Psoas muscle (tissue), 8 donors: ENCODE results near the gene PRLR. TPM values are rescaled to one million over a fixed set of nuclear protein-coding genes. Genes with fewer than 3 reads are reported as not detected.
A peak's percentile ranks its signal among the peaks of the same experiment; 100 is the strongest.

Experiments
- ATAC-seq, 4 donors: fragments of 200-7000 bp; cut with Tn5 transposase; one replicate each; pipeline ENCODE4 v1.9.1; 2020; ENCODE audit warnings: moderate library complexity in 3 of 4, mild to moderate bottlenecking in 2 of 4
- DNase-seq, 2 donors: peaks; one replicate each; pipeline ENCODE4 v3.0.0-alpha.2; 2020
- H3K27ac ChIP-seq: fragments of 200-600 bp; one replicate; pipeline ENCODE4 v1.8.0; 2022
- H3K27me3 ChIP-seq, 3 donors: fragments of 200-600 bp in 1 of 3; one replicate each; pipeline versions ENCODE4 v1.6.1 to v1.8.0; 2013 to 2022; ENCODE audit warnings: low read length in 2 of 3, mild to moderate bottlenecking in 2 of 3, moderate library complexity in 1 of 3; ENCODE audit not compliant: insufficient read depth in 3 of 3
- H3K36me3 ChIP-seq, 2 donors: fragments of 200-600 bp in 1 of 2; one replicate each; pipeline versions ENCODE4 v1.6.1 to v1.8.0; 2013 to 2022; ENCODE audit warnings: low read depth in 1 of 2, mild to moderate bottlenecking in 1 of 2, moderate library complexity in 1 of 2; ENCODE audit not compliant: insufficient read depth in 1 of 2
- H3K4me1 ChIP-seq: fragments of 200-600 bp; one replicate; pipeline ENCODE4 v1.8.0; 2022
- H3K4me3 ChIP-seq: fragments of 200-600 bp; one replicate; pipeline ENCODE4 v1.8.0; 2022; ENCODE audit warnings: mild to moderate bottlenecking
- H3K9me3 ChIP-seq: fragments of 200-600 bp; one replicate; pipeline ENCODE4 v1.8.0; 2022
- WGBS, 3 donors: extraction: QIAGEN DNeasy Blood & Tissue Kit; methylation state at CpG; one replicate each; pipeline versions ENCODE4 v1.1.6 to v1.1.7; 2013; 5-methylcytosine and 5-hydroxymethylcytosine counted together
- intact Hi-C, 2 donors: fragments of 100-400 bp; cut with DNase I; formaldehyde crosslinking; loops; one replicate each; pipeline versions ENCODE4 v1.11.0 to v1.14.2; 2022
- polyA plus RNA-seq, 3 donors: library from polyadenylated mRNA; stranded (reverse); fragments of 200-250 nt; gene quantifications; one replicate each; pipeline ENCODE4 v1.2.3, GENCODE V29; 2013
- total RNA-seq, 4 donors: library from RNA; stranded (reverse); fragmentation: NEBNext Ultra II Directional in 2 of 4; extraction: Animal tissue kit (Norgen Biotek cat#: 25700) in 2 of 4; gene quantifications; one replicate each; pipeline versions ENCODE4 v1.2.1 to v1.2.4, GENCODE V29; 2021 to 2023
- TF ChIP-seq, protein P1 (sequence below): fragments of 200-600 bp; IDR thresholded peaks from one replicate; pipeline ENCODE4 v1.8.0; 2022; ENCODE audit warnings: antibody characterized with exemption
- donor health status: healthy with polysubstance abuse.
- donor health status: DM: no; HTN: no; CAD: no; lungs with moderate emphysema.
- donor health status: Bipolar disorder and iron deficiency.
- donor health status: healthy.
- donor health status: DM: yes; HTN: yes; CAD: no.
- donor health status: DM: no; HTN: no; CAD: no.
- donor health status: DM: no; HTN: no; CAD: no.
- donor health status: DM: yes; HTN: yes; CAD: no.

Gene PRLR
- total and polyA plus RNA-seq, 7 donors: 0.03 to 0.32 (median 0.09) TPM

DNA sequence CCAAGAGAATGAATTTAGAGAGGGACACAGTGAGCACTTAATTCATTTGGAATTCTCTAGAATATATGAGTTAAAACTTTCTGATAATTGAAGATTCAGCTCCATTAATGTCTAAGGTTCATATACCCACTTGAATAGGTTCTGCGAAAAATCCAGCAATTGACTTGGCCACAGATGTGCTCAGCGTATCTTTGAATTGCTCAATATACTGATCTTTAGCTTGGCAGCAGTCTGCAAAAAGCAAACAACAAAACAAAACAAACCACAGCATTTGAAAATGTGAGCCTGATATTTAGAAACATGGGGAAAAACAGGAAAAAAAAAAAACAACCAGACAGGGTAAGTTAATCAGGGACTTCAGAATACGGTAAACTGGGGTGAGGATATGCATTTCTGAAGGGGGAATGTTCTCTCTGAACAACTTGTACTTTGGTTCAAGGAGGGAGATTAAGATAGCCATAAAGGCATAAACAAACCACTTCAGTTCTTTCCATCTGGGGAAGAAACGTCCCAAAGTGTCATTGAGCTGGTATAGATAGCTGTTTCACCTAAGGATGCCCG, 203.9 kb downstream of the PRLR start:
- Histone ChIP-seq H3K27me3 (no peaks in the 10 kb centered on the region), H3K4me3 (no peak overlapping the region), H3K4me1 (no peaks in the 10 kb centered on the region), H3K27ac (no peak overlapping the region), H3K9me3 (no peaks in the 10 kb centered on the region), H3K36me3 (no peaks in the 10 kb centered on the region)
- TF ChIP-seq, protein P1, sequence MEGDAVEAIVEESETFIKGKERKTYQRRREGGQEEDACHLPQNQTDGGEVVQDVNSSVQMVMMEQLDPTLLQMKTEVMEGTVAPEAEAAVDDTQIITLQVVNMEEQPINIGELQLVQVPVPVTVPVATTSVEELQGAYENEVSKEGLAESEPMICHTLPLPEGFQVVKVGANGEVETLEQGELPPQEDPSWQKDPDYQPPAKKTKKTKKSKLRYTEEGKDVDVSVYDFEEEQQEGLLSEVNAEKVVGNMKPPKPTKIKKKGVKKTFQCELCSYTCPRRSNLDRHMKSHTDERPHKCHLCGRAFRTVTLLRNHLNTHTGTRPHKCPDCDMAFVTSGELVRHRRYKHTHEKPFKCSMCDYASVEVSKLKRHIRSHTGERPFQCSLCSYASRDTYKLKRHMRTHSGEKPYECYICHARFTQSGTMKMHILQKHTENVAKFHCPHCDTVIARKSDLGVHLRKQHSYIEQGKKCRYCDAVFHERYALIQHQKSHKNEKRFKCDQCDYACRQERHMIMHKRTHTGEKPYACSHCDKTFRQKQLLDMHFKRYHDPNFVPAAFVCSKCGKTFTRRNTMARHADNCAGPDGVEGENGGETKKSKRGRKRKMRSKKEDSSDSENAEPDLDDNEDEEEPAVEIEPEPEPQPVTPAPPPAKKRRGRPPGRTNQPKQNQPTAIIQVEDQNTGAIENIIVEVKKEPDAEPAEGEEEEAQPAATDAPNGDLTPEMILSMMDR: no peak
- intact Hi-C loops: no loop called here
- 73 to 86% (median 81%) methylated on average over 5 of the region's 5 CpGs for WGBS, 3 donors
- ATAC-seq: no peak
- no peak for DNase-seq

DNA sequence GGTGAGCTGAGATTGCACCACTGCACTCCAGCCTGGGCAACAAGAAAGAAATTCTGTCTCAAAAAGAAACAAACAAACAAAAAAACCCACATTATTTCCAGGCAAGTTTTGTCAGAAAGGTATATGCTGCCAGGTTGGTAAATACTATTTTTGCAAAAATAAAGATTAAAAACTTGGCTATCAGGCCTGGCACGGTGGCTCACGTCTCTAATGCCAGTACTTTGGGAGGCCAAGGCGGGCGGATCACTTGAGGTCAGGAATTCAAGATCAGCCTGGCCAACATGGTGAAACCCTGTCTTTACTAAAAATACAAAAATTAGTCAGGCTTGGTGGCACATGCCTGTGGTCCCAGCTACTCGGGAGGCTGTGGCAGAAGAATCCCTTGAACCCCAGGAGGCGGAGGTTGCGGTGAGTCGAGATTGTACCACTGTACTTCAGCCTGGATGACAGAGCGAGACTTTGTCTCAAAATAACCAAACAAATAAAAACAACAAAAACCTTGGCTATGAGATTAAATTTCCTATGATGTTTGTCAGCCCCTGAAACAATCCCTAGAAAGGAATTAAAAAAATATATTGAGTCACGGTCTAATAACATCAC, 205.3 kb downstream of the PRLR start:
- Histone ChIP-seq H3K27ac (no peak overlapping the region), H3K4me3 (no peak overlapping the region), H3K27me3 (no peaks in the 10 kb centered on the region), H3K36me3 (no peaks in the 10 kb centered on the region), H3K9me3 (no peaks in the 10 kb centered on the region), H3K4me1 (no peaks in the 10 kb centered on the region)
- intact Hi-C loops: no loop called here
- 52 to 67% (median 57%) methylated on average over 10 of the region's 10 CpGs for WGBS, 3 donors
- ATAC-seq: no peak
- TF ChIP-seq, protein P1: no peak
- no peak for DNase-seq

DNA sequence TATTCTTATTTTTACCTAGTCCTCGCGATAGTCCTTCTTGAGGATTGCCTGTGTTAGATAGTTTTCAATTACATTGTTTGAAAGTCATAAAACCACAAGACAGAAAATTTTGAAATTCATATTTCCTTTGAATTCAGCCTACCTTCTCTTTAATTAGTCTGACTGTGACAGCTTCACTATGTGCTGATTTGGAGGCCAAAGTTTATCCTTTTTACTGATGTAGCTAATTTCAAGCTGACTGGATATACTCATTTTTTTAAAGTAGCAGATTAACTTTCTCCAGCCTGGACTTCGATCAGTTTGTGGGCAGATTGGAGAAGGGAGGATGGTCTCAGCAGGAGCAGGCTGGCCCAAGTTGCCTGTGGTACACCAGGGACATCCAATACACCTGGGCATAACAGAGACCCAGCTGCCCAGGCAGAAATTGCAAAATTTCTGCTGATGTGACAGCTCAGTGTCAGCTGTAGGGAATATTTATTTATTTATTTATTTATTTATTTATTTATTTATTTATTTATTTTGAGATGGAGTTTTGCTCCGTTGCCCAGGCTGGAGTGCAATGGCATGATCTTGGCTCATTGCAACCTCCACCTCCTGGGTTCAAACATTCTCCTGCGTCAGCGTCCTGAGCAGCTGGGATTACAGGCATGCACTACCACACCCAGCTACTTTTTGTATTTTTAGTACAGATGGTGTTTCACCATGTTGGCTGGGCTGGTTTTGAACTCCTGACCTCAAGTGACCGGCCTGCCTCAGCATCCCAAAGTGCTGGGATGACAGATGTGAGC, 206.7 kb downstream of the PRLR start:
- intact Hi-C loops: no loop called here
- Histone ChIP-seq H3K27me3 (no peaks in the 10 kb centered on the region), H3K4me1 (no peaks in the 10 kb centered on the region), H3K36me3 (no peaks in the 10 kb centered on the region), H3K9me3 (no peaks in the 10 kb centered on the region), H3K4me3 (no peak overlapping the region), H3K27ac (no peak overlapping the region)
- 44 to 70% (median 57%) methylated on average over 7 of the region's 7 CpGs for WGBS, 3 donors
- TF ChIP-seq, protein P1: no peak
- DNase-seq: no peak
- ATAC-seq: peak in 1 of 4 donors; percentile 83

DNA sequence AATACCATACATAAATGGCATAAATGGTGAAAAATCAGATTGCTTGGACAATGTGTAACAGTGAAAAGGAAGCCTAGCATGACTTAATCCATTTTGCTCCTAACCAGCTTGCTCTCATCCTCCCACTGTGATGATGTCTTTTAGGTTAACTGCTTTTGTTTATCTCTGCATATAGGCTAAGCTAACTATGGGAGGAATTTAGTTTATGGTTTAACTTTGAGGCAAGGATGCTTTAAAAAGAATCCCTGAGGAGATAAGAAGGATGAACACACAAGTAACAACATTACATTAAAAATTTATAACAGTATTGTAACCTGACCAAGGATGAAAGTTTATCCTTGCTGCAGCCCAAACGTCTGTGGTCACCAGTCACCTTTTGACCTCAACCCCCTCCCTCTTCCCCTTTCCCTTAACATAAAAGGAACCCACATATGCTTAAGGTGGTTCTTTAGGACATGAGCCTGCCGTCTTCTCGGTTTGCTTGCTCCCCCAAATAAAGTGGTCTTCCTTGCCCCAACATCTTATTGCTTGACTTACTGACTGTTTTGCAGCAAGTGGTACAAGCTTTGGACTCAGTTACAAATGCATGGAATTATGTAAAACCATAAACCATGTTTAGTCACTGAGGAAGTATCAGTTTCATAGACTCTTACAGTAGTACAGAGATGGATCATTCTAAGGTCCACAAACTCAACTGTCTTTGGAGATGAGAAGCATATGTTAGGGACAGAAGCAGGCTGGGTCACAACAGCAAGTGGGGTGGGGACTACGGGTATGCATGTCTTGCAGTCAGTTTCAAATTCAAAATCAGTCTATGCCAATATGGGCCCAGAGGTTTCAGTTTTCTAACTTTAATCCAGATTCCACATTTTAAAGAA, 213.9 kb downstream of the PRLR start:
- Histone ChIP-seq H3K27me3 (no peaks in the 10 kb centered on the region), H3K27ac (no peak overlapping the region), H3K9me3 (no peaks in the 10 kb centered on the region), H3K4me3 (no peak overlapping the region), H3K4me1 (no peaks in the 10 kb centered on the region), H3K36me3 (no peaks in the 10 kb centered on the region)
- ATAC-seq (no peak), DNase-seq (no peak)
- intact Hi-C loops: no loop called here
- WGBS, 3 donors: 13 to 18% (median 14%) methylated on average over 4 of the region's 4 CpGs
- TF ChIP-seq, protein P1: no peak
